Liver (tissue), 9 donors: ENCODE results near the gene KIF6. TPM values are rescaled to one million over a fixed set of nuclear protein-coding genes. Genes with fewer than 3 reads are reported as not detected.

Experiments used
- DNase-seq: peaks from one replicate; pipeline ENCODE4 v3.0.0-alpha.2; 2017; ENCODE audit warnings: low spot score
- H3K27ac ChIP-seq, 2 donors: one replicate each; pipeline ENCODE4 v1.7.0; 2013; ENCODE audit warnings: inconsistent platforms in 2 of 2, low read length in 2 of 2, control low read depth in 1 of 2, low read depth in 1 of 2, mild to moderate bottlenecking in 1 of 2
- H3K27me3 ChIP-seq, 4 donors: one replicate each; pipeline versions ENCODE4 v1.6.1 to v1.7.0; 2013; ENCODE audit warnings: low read length in 3 of 4, inconsistent platforms in 1 of 4, mild to moderate bottlenecking in 1 of 4, moderate library complexity in 1 of 4; ENCODE audit not compliant: control insufficient read depth in 4 of 4, insufficient read depth in 4 of 4
- H3K36me3 ChIP-seq, 4 donors: one replicate each; pipeline versions ENCODE4 v1.6.1 to v1.7.0; 2013; ENCODE audit warnings: low read length in 3 of 4, mild to moderate bottlenecking in 3 of 4, low read depth in 1 of 4, moderate library complexity in 1 of 4; ENCODE audit not compliant: control insufficient read depth in 4 of 4, insufficient read depth in 3 of 4
- H3K4me1 ChIP-seq, 4 donors: one replicate each; pipeline versions ENCODE4 v1.6.1 to v1.7.0; 2013; ENCODE audit warnings: low read length in 3 of 4, mild to moderate bottlenecking in 3 of 4, moderate library complexity in 1 of 4; ENCODE audit not compliant: control insufficient read depth in 4 of 4, insufficient read depth in 4 of 4
- H3K4me3 ChIP-seq, 3 donors: one replicate each; pipeline versions ENCODE4 v1.6.1 to v1.7.0; 2013; ENCODE audit warnings: low read length in 3 of 3, control low read depth in 1 of 3, low read depth in 1 of 3, mild to moderate bottlenecking in 1 of 3
- H3K9ac ChIP-seq, 2 donors: one replicate each; pipeline ENCODE4 v1.7.0; 2013; ENCODE audit warnings: low read length in 2 of 2, mild to moderate bottlenecking in 2 of 2, moderate library complexity in 2 of 2, control low read depth in 1 of 2, low read depth in 1 of 2
- H3K9me3 ChIP-seq, 4 donors: one replicate each; pipeline versions ENCODE4 v1.6.1 to v1.7.0; 2013; ENCODE audit warnings: low read length in 3 of 4; ENCODE audit not compliant: control insufficient read depth in 4 of 4
- CTCF ChIP-seq: fragments of 150-350 bp; IDR thresholded peaks from 2 replicates; pipeline ENCODE4 v1.5.1; 2017; ENCODE audit warnings: improper control_type of control experiment, low read depth, low read length; ENCODE audit not compliant: missing input control
- FOXA1 ChIP-seq: IDR thresholded peaks from 2 replicates; pipeline ENCODE4 v1.6.1; 2016; ENCODE audit warnings: antibody characterized with exemption
- GABPA ChIP-seq, 2 donors: IDR thresholded peaks in 1 of 2; conservative IDR thresholded peaks in 1 of 2; 2 replicates each; pipeline ENCODE4 v1.6.1; 2016; ENCODE audit warnings: antibody characterized with exemption in 2 of 2, mild to moderate bottlenecking in 1 of 2, moderate library complexity in 1 of 2
- HNF4A ChIP-seq, 2 donors: conservative IDR thresholded peaks; 2 replicates each; pipeline ENCODE4 v1.6.1; 2016; ENCODE audit warnings: antibody characterized with exemption in 2 of 2, mild to moderate bottlenecking in 2 of 2
- HNF4G ChIP-seq: IDR thresholded peaks from 2 replicates; pipeline ENCODE4 v1.6.1; 2016; ENCODE audit warnings: antibody characterized with exemption
- JUND ChIP-seq, 2 donors: IDR thresholded peaks; 2 replicates each; pipeline ENCODE4 v1.6.1; 2016; ENCODE audit warnings: antibody characterized with exemption in 2 of 2
- MAX ChIP-seq: IDR thresholded peaks from 2 replicates; pipeline ENCODE4 v1.6.1; 2016; ENCODE audit warnings: antibody characterized with exemption
- NR2F2 ChIP-seq: IDR thresholded peaks from 2 replicates; pipeline ENCODE4 v1.6.1; 2016; ENCODE audit warnings: antibody characterized with exemption
- RAD21 ChIP-seq, 2 donors: IDR thresholded peaks; 2 replicates each; pipeline ENCODE4 v1.6.1; 2016; ENCODE audit warnings: antibody characterized with exemption in 2 of 2, mild to moderate bottlenecking in 2 of 2
- RXRA ChIP-seq, 2 donors: IDR thresholded peaks; 2 replicates each; pipeline ENCODE4 v1.6.1; 2017 to 2018; ENCODE audit warnings: antibody characterized with exemption in 2 of 2, mild to moderate bottlenecking in 1 of 2
- SP1 ChIP-seq: IDR thresholded peaks from 2 replicates; pipeline ENCODE4 v1.6.1; 2018; ENCODE audit warnings: antibody characterized with exemption, mild to moderate bottlenecking
- ZBTB33 ChIP-seq: IDR thresholded peaks from 2 replicates; pipeline ENCODE4 v1.6.1; 2016; ENCODE audit warnings: antibody characterized with exemption
- WGBS: extraction: QIAGEN DNeasy Blood & Tissue Kit; methylation state at CpG from one replicate; pipeline ENCODE4 v1.1.7; 2013; 5-methylcytosine and 5-hydroxymethylcytosine counted together
- polyA plus RNA-seq, 2 donors: library from polyadenylated mRNA; stranded (reverse) in 1 of 2; unstranded in 1 of 2; fragments of 200-250 nt in 1 of 2; fragments of >200 nt in 1 of 2; fragmentation: Nextera tagmentation in 1 of 2; extraction: Ambion mirVana in 1 of 2; gene quantifications; one replicate each; pipeline versions ENCODE4 v1.2.1 to v1.2.3, GENCODE V29; 2013 to 2015
- total RNA-seq, 2 donors: library from RNA; depleted of rRNA; stranded (reverse); fragments of >200 nt; gene quantifications; one replicate each; pipeline ENCODE4 v1.2.3, GENCODE V29; 2014
- donor health status: healthy.
- donor health status: healthy.
- donor health status: healthy.
- donor health status: healthy.
- donor health status: healthy.

KIF6 gene
- total and polyA plus RNA-seq, 4 donors, result 0.17 to 7.5 (median 0.29) TPM

GRCh38 chr6:39428816-39429215, 296.4 kb downstream of the KIF6 start:
- no peaks in the 10 kb centered on the region for H3K36me3 ChIP-seq
- H3K9ac ChIP-seq, result no peak overlapping the region
- no peak overlapping the region for H3K4me3 ChIP-seq
- DNase-seq, result no peak
- no peaks in the 10 kb centered on the region for H3K4me1 ChIP-seq
- 87% methylated on average over 7 of the region's 7 CpGs for WGBS
- no peaks in the 10 kb centered on the region for H3K27me3 ChIP-seq
- TF ChIP-seq SP1 (no peak), RAD21 (IDR thresholded peaks at IDR 0.05) (no peak), NR2F2 (no peak), FOXA1 (no peak), MAX (no peak), CTCF (no peak), ZBTB33 (no peak), GABPA (IDR thresholded peaks at IDR 0.05 in 1 of 2, conservative IDR thresholded peaks at IDR 0.05 in 1 of 2) (no peak), HNF4G (no peak)
- no peaks in the 10 kb centered on the region for H3K9me3 ChIP-seq
- no peak overlapping the region for H3K27ac ChIP-seq

- H3K9ac ChIP-seq, result no peak overlapping the region
- no peak for TF ChIP-seq RXRA (IDR thresholded peaks at IDR 0.05)
- TF ChIP-seq SP1, result no peak
- no peak for TF ChIP-seq HNF4A (conservative IDR thresholded peaks at IDR 0.05)
- no peak for TF ChIP-seq ZBTB33
- TF ChIP-seq NR2F2, result no peak
- no peak for TF ChIP-seq HNF4G
- no peak for DNase-seq
- 94% methylated on average over 3 of the region's 3 CpGs for WGBS
- no peak overlapping the region for H3K27ac ChIP-seq
- H3K9me3 ChIP-seq, result no peaks in the 10 kb centered on the region
- H3K36me3 ChIP-seq, result no peaks in the 10 kb centered on the region
- H3K4me3 ChIP-seq, result no peak overlapping the region
- H3K27me3 ChIP-seq, result no peaks in the 10 kb centered on the region
- H3K4me1 ChIP-seq, result no peaks in the 10 kb centered on the region
Observed at GRCh38 chr6:39428152-39428551, 297.1 kb downstream of the KIF6 start.

GRCh38 chr6:39426073-39426456, 299.1 kb downstream of the KIF6 start:
- Histone ChIP-seq H3K27me3 (no peaks in the 10 kb centered on the region), H3K9ac (no peak overlapping the region), H3K4me3 (no peak overlapping the region), H3K27ac (no peak overlapping the region), H3K36me3 (no peaks in the 10 kb centered on the region), H3K4me1 (no peaks in the 10 kb centered on the region), H3K9me3 (no peaks in the 10 kb centered on the region)
- TF ChIP-seq JUND (IDR thresholded peaks at IDR 0.05), result peak; percentile 50 to 69
- peak; percentile 38 for TF ChIP-seq NR2F2
- TF ChIP-seq RXRA (IDR thresholded peaks at IDR 0.05), result no peak
- no peak for TF ChIP-seq SP1
- DNase-seq, result no peak
- WGBS, result 76% methylated on average over 2 of the region's 2 CpGs
